PFSK-1 (cell line): ENCODE measurements around the gene EMC1.

Experiments
- FOXP2 ChIP-seq: optimal IDR thresholded peaks from 2 replicates; pipeline ENCODE3; 2011; ENCODE audit warnings: borderline replicate concordance, control low read depth, inconsistent platforms; ENCODE audit not compliant: insufficient read depth; ENCODE audit errors: extremely low read length, extremely low read depth
- POLR2AphosphoS5 ChIP-seq: IDR thresholded peaks from 2 replicates; pipeline ENCODE4 v1.6.1; 2012; ENCODE audit warnings: low read depth, mild to moderate bottlenecking, control low read depth, low read length, moderate library complexity
- REST ChIP-seq, 2 experiments: IDR thresholded peaks; 2 replicates each; pipeline versions ENCODE4 v1.6.1 to v1.8.0; 2011 to 2012; ENCODE audit warnings: low read depth in 2 of 2, low read length in 2 of 2, control low read depth in 1 of 2, inconsistent platforms in 1 of 2, mild to moderate bottlenecking in 1 of 2, moderate library complexity in 1 of 2; ENCODE audit not compliant: insufficient read depth in 1 of 2
- SIN3A ChIP-seq: IDR thresholded peaks from 2 replicates; pipeline ENCODE4 v1.6.1; 2012; ENCODE audit warnings: mild to moderate bottlenecking, low read length, moderate library complexity, borderline replicate concordance; ENCODE audit not compliant: insufficient read depth
- TAF1 ChIP-seq: IDR thresholded peaks from 2 replicates; pipeline ENCODE4 v1.6.1; 2012; ENCODE audit warnings: low read length, control low read depth, borderline replicate concordance; ENCODE audit not compliant: insufficient read depth

Gene EMC1

GRCh38 chr1:19232524-19232846 is 18.8 kb downstream of the EMC1 start:
- TF ChIP-seq SIN3A (no peak), FOXP2 (no peak), REST (IDR thresholded peaks at IDR 0.05; ENCODE audit: insufficient read depth in 1 of 2, low read depth in 2 of 2, low read length in 2 of 2) (no peak), POLR2AphosphoS5 (no peak), TAF1 (no peak)

GRCh38 chr1:19229828-19230325 is 21.4 kb downstream of the EMC1 start:
- TF ChIP-seq REST (IDR thresholded peaks at IDR 0.05; ENCODE audit: insufficient read depth in 1 of 2, low read depth in 2 of 2, low read length in 2 of 2) (no peak), POLR2AphosphoS5 (no peak), SIN3A (no peak), FOXP2 (no peak)

- no peak for TF ChIP-seq SIN3A
- TF ChIP-seq FOXP2: no peak
- no peak for TF ChIP-seq REST (IDR thresholded peaks at IDR 0.05; ENCODE audit: insufficient read depth in 1 of 2, low read depth in 2 of 2, low read length in 2 of 2)
- no peak for TF ChIP-seq TAF1
- TF ChIP-seq POLR2AphosphoS5: no peak
These were observed 22.1 kb downstream of the EMC1 start for GRCh38 chr1:19229229-19229628.

GRCh38 chr1:19222979-19223824 is 28.1 kb downstream of the EMC1 start:
- TF ChIP-seq REST (IDR thresholded peaks at IDR 0.05; ENCODE audit: insufficient read depth in 1 of 2, low read depth in 2 of 2, low read length in 2 of 2): no peak
- TF ChIP-seq SIN3A: no peak

- no peak for TF ChIP-seq POLR2AphosphoS5
- no peak for TF ChIP-seq SIN3A
- no peak for TF ChIP-seq TAF1
- no peak for TF ChIP-seq REST (IDR thresholded peaks at IDR 0.05; ENCODE audit: insufficient read depth in 1 of 2, low read depth in 2 of 2, low read length in 2 of 2)
- TF ChIP-seq FOXP2: no peak
These were observed 28.8 kb downstream of the EMC1 start for GRCh38 chr1:19222573-19222972.
